ENCODE measurements around the gene MMS22L.

The MMS22L gene

DNA sequence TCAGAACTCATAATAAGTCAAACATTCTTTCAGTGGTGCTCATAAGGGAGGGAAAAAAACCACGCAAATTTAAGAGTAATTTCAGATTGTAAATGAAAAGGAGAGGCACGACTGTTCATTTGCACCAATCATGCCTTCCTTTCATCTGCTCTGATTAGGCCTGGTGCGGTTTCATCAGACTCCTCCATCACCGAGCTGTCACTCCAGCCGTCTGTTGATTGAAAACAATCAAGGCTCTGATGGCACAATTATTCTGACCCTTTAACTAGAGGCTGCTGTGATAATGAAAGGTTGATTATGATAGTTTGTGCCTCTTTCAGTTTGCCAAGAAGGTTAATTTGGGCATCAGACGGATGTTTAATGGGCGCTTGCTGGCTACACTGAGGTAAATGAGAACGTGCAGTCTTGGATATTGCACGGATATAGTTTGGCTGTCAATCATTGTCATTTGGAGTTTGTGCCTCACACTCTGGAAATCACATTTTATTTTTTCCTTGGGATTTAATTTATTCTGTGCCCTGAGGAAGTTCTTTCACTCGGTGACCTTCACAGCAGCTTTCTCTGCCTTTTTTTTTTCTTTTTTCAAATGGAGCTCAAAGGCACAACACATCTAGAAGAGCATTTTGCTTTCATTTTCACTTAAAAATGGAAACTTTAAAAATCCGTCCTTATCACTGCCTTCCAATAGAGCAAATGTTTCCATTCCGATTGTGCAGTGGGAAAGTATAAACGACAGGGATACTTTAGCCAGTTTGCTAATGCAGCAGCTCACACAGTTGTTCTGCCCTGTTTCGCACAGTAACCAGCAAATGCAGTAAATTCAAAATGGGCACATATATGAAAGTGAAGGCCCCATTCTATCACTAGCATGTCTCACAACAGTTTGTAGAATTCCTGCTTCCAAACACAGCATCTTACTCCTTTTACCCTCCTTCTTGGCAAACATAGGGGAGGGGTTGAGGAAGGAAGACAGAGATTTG is 185.7 kb downstream of the MMS22L start:
- Histone ChIP-seq H3K9ac (ENCODE audit: low read length) (no peak overlapping the region), H3K27me3 (ENCODE audit: control insufficient read depth, insufficient read depth, low read length) (no peaks in the 10 kb centered on the region), H3K4me1 (ENCODE audit: control insufficient read depth, insufficient read depth, low read length) (no peaks in the 10 kb centered on the region), H3K4me3 (ENCODE audit: low read length) (peak overlapping the region; percentile 4), H3K36me3 (ENCODE audit: control insufficient read depth, insufficient read depth, low read length) (no peaks in the 10 kb centered on the region), H3K27ac (ENCODE audit: low read depth, low read length) (no peak overlapping the region)

DNA sequence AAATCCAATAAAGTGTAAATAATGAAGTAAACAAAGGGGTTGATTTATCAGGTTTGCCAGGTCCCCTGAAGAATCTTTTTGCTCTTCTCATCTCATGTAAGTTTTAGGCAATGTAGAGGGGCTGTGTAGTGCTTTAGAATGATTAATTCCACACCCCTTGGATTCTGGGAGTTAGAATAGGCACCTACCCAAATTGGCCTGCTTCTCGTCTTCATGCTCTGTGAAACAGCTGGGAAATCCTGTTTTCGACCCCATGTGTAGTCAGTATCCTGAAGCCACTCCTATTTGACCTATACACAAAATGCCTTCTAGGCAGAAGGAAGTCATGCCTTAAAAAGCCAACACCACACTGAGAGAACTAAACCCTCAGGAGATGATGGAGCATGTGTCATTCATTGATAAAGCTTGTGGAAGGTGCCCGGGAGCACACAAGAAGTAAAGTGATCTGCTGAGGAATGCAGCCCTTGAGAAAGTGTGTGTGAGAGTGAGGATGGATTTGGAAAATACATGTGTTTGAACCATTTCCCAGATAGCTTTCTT is 187.6 kb downstream of the MMS22L start:
- H3K27me3 ChIP-seq (ENCODE audit: control insufficient read depth, insufficient read depth, low read length): no peaks in the 10 kb centered on the region
- no peaks in the 10 kb centered on the region for H3K36me3 ChIP-seq (ENCODE audit: control insufficient read depth, insufficient read depth, low read length)
- no peak overlapping the region for H3K9ac ChIP-seq (ENCODE audit: low read length)
- no peak overlapping the region for H3K27ac ChIP-seq (ENCODE audit: low read depth, low read length)
- H3K4me3 ChIP-seq (ENCODE audit: low read length): no peak overlapping the region
- no peaks in the 10 kb centered on the region for H3K4me1 ChIP-seq (ENCODE audit: control insufficient read depth, insufficient read depth, low read length)

DNA sequence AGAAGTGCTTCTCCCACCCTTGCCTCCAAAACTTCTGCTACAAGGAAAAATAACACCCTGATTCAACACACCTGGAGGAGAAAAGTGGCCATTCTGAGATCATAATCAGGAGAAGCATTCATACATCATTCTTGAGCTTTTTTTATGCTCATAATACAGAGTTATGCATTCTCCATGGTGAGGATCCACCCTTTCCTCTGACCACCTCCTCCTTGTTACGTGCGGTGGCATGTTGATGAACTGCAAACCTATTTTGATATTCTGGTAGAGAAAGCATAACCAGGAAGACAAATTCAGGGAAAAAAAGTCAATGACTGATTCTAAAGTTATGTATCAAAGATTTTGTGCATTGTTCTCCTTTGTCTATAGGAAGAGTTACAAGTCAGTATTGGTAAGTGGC is 188.6 kb downstream of the MMS22L start:
- Histone ChIP-seq H3K36me3 (ENCODE audit: control insufficient read depth, insufficient read depth, low read length) (no peaks in the 10 kb centered on the region), H3K4me1 (ENCODE audit: control insufficient read depth, insufficient read depth, low read length) (no peaks in the 10 kb centered on the region), H3K27ac (ENCODE audit: low read depth, low read length) (no peak overlapping the region), H3K4me3 (ENCODE audit: low read length) (no peak overlapping the region), H3K9ac (ENCODE audit: low read length) (no peak overlapping the region), H3K27me3 (ENCODE audit: control insufficient read depth, insufficient read depth, low read length) (no peaks in the 10 kb centered on the region)

DNA sequence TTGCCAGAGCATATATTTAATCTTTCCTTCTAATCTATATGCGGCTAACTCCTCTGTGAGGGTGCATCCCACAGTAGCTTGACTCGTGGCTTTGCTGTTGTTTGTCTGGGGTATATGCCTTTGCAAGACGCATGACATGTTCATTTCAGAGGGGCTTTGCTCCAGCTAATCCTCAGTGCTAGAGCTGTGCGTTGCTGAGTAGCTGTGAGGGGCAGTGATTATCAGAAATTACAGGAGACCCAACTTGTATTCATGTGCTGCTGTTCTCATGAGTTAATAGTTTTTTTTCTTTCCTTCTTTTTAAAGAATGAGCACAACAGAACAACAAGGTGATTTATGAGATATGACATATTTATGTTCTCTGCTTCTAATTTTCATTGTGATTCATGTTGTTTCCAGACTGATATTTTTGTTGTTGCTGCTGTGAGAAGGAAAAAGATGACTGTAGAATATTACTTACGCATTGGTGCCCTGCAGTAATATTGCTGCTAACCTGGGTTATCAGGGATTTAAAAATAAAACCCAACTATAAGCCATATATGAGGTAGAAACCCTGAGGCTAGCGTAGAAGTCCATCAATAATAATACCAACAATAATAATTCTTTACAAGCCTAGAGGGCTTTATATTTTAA is 190.2 kb downstream of the MMS22L start:
- Histone ChIP-seq H3K4me3 (ENCODE audit: low read length) (no peak overlapping the region), H3K9ac (ENCODE audit: low read length) (no peak overlapping the region), H3K27me3 (ENCODE audit: control insufficient read depth, insufficient read depth, low read length) (no peaks in the 10 kb centered on the region), H3K27ac (ENCODE audit: low read depth, low read length) (no peak overlapping the region), H3K36me3 (ENCODE audit: control insufficient read depth, insufficient read depth, low read length) (no peaks in the 10 kb centered on the region), H3K4me1 (ENCODE audit: control insufficient read depth, insufficient read depth, low read length) (no peaks in the 10 kb centered on the region)

All from rectal smooth muscle tissue (tissue), 1 donor.